ENCODE data around the gene TRAF3IP3. TPM values are rescaled to one million over a fixed set of nuclear protein-coding genes. Genes with fewer than 3 reads are reported as not detected.
A peak's percentile ranks its signal among the peaks of the same experiment; 100 is the strongest.

Gene TRAF3IP3
- total and polyA plus RNA-seq, 2 experiments from 2014 or later, result 0.13 to 0.16 TPM

DNA sequence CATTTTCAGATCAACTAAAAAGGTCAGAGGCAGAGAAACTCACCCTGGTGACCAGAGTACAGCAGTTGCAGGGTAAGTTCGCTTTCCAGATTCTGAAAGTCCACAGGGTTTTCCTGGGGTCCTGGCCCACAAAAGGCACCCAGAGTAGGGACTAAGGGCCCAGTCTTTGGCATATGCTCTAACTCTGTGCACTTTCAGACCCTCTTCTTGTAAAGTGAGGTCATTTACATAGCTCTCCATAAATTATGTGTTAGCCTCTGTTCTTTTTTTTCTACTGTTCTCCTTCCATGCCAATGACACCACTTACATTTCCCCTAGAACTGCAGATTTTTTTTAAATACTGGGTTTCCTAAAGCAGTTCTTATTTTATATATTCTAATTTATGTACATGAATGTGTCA, 22.2 kb downstream of the TRAF3IP3 start:
- WGBS (ENCODE audit: low lambda C conversion rate, missing lambda C conversion rate), result 96% methylated on average over 1 of the region's 1 CpG
- Histone ChIP-seq H3K79me2 (peaks cover 5% of the 10 kb centered on the region), H3K9me3 (ENCODE audit: low read depth) (no peaks in the 10 kb centered on the region)

DNA sequence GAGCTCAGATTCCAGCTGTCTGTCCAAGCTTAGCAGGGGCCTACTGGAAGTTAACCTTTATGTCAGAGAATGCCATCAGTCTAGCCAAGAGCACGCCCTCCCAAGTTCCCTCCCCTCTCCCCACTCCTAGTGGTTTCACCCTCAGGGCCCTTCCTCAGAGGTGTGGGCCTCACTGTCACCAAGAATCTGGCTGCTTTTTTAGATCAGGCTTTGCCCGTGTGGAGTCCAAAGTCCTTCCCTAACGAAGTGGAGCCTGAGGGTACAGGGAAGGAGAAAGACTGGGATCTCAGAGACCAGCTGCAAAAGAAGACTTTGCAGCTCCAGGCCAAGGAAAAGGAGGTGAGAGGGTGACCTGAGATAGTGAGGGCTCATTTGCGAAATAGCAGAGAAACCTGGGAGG, 24.4 kb downstream of the TRAF3IP3 start:
- H3K9me2 ChIP-seq (replicated peaks; ENCODE audit: insufficient read depth), result no peaks in the 10 kb centered on the region
- no peaks in the 10 kb centered on the region for H4K20me1 ChIP-seq (ENCODE audit: insufficient read depth, poor library complexity, severe bottlenecking)
- peaks cover 5% of the 10 kb centered on the region for H3K79me2 ChIP-seq
- DNase-seq (ENCODE audit: low spot score), result peak; percentile 49
- no peaks in the 10 kb centered on the region for H3K36me3 ChIP-seq (replicated peaks; ENCODE audit: insufficient read depth, low read depth)
- TF ChIP-seq EZH2phosphoT487 (IDR thresholded peaks at IDR 0.05; ENCODE audit: low read depth, severe bottlenecking, unreplicated experiment) (no peak), EZH2 (IDR thresholded peaks at IDR 0.05; ENCODE audit: borderline replicate concordance) (no peak)
- TF ChIP-seq, protein P1, sequence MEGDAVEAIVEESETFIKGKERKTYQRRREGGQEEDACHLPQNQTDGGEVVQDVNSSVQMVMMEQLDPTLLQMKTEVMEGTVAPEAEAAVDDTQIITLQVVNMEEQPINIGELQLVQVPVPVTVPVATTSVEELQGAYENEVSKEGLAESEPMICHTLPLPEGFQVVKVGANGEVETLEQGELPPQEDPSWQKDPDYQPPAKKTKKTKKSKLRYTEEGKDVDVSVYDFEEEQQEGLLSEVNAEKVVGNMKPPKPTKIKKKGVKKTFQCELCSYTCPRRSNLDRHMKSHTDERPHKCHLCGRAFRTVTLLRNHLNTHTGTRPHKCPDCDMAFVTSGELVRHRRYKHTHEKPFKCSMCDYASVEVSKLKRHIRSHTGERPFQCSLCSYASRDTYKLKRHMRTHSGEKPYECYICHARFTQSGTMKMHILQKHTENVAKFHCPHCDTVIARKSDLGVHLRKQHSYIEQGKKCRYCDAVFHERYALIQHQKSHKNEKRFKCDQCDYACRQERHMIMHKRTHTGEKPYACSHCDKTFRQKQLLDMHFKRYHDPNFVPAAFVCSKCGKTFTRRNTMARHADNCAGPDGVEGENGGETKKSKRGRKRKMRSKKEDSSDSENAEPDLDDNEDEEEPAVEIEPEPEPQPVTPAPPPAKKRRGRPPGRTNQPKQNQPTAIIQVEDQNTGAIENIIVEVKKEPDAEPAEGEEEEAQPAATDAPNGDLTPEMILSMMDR (IDR thresholded peaks at IDR 0.05; ENCODE audit: poor library complexity), result no peak
- 50% methylated on average over 4 of the region's 4 CpGs for WGBS (ENCODE audit: low lambda C conversion rate, missing lambda C conversion rate)
- no peaks in the 10 kb centered on the region for H3K9me3 ChIP-seq (ENCODE audit: low read depth)
- no peaks in the 10 kb centered on the region for H3K27me3 ChIP-seq
- peak overlapping the region; percentile 31 for H3K4me2 ChIP-seq
- peaks cover 11% of the 10 kb centered on the region for H3K4me1 ChIP-seq (ENCODE audit: insufficient read depth)
- peak overlapping the region; percentile 80 for H3K27ac ChIP-seq
- H2AFZ ChIP-seq, result no peak overlapping the region
- H3K4me3 ChIP-seq, result no peak overlapping the region

More for the DNA sequence above, 22.2 kb downstream of the TRAF3IP3 start:
- peaks cover under 1% of the 10 kb centered on the region for H3K4me1 ChIP-seq (ENCODE audit: insufficient read depth)
- no peak overlapping the region for H3K4me2 ChIP-seq
- DNase-seq (ENCODE audit: low spot score), result no peak
- no peak overlapping the region for H3K4me3 ChIP-seq
- TF ChIP-seq EZH2phosphoT487 (IDR thresholded peaks at IDR 0.05; ENCODE audit: low read depth, severe bottlenecking, unreplicated experiment), result no peak
- TF ChIP-seq EZH2 (IDR thresholded peaks at IDR 0.05; ENCODE audit: borderline replicate concordance), result no peak
- TF ChIP-seq, protein P1 (IDR thresholded peaks at IDR 0.05; ENCODE audit: poor library complexity), result no peak
- H4K20me1 ChIP-seq (ENCODE audit: insufficient read depth, poor library complexity, severe bottlenecking), result no peaks in the 10 kb centered on the region
- H3K36me3 ChIP-seq (replicated peaks; ENCODE audit: insufficient read depth, low read depth), result no peaks in the 10 kb centered on the region
- no peak overlapping the region for H3K27ac ChIP-seq
- no peaks in the 10 kb centered on the region for H3K9me2 ChIP-seq (replicated peaks; ENCODE audit: insufficient read depth)
- no peak overlapping the region for H2AFZ ChIP-seq
- H3K27me3 ChIP-seq, result no peaks in the 10 kb centered on the region

DNA sequence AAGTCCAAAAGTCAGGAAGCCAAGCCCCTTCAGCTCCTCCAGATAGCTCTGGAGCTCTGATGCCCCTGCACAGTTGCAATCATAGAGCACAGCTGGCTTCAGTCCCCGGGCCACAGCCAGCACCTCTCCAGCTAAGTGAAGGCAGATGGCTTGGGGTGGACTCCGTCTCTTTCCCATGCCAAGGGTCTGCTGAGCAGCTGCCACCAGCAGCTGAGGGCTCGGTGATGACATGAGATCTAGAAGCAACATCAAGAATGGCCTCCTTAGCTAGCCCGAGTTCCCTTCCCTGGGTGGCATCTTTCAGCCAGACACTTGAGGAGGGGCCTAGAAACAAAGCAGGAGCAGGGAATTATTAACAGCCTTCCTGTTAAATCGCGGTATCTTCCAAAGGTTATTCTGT, 27.5 kb downstream of the TRAF3IP3 start:
- Histone ChIP-seq H3K27ac (peak overlapping the region; percentile 83), H3K4me1 (ENCODE audit: insufficient read depth) (peaks cover 11% of the 10 kb centered on the region), H3K36me3 (replicated peaks; ENCODE audit: insufficient read depth, low read depth) (no peaks in the 10 kb centered on the region)

More for the DNA sequence above, 27.5 kb downstream of the TRAF3IP3 start:
- no peak overlapping the region for H2AFZ ChIP-seq
- no peaks in the 10 kb centered on the region for H4K20me1 ChIP-seq (ENCODE audit: insufficient read depth, poor library complexity, severe bottlenecking)
- H3K79me2 ChIP-seq, result peaks cover 5% of the 10 kb centered on the region
- H3K27me3 ChIP-seq, result no peaks in the 10 kb centered on the region
- no peaks in the 10 kb centered on the region for H3K9me3 ChIP-seq (ENCODE audit: low read depth)
- TF ChIP-seq EZH2phosphoT487 (IDR thresholded peaks at IDR 0.05; ENCODE audit: low read depth, severe bottlenecking, unreplicated experiment) (no peak), EZH2 (IDR thresholded peaks at IDR 0.05; ENCODE audit: borderline replicate concordance) (no peak)
- TF ChIP-seq, protein P1 (IDR thresholded peaks at IDR 0.05; ENCODE audit: poor library complexity), result no peak
- no peaks in the 10 kb centered on the region for H3K9me2 ChIP-seq (replicated peaks; ENCODE audit: insufficient read depth)
- peak; percentile 25 for DNase-seq (ENCODE audit: low spot score)
- WGBS (ENCODE audit: low lambda C conversion rate, missing lambda C conversion rate), result 68% methylated on average over 6 of the region's 6 CpGs
- H3K4me2 ChIP-seq, result peak overlapping the region; percentile 80
- peak overlapping the region; percentile 51 for H3K4me3 ChIP-seq

Measured in hepatocyte (in vitro differentiated cells).